HepG2 (cell line): ENCODE data around the gene RAB6B. TPM values are rescaled to one million over a fixed set of nuclear protein-coding genes. Genes with fewer than 3 reads are reported as not detected.

Experiments
- ARHGAP35 ChIP-seq: sonication (generic); formaldehyde crosslinking; IDR thresholded peaks from 2 replicates; pipeline ENCODE4 v1.9.0; 2022; ENCODE audit warnings: mild to moderate bottlenecking, inconsistent platforms, moderate library complexity, missing genetic modification reagents, borderline replicate concordance
- CREB1 ChIP-seq, 2 experiments: fragments of 450-650 bp in 1 of 2; IDR thresholded peaks; 2 replicates each; pipeline ENCODE4 v1.6.1; 2016 to 2017; ENCODE audit warnings: control low read depth in 1 of 2, mild to moderate bottlenecking in 1 of 2, missing compliant biosample characterization in 1 of 2, missing genetic modification characterization in 1 of 2
- EEA1 ChIP-seq: sonication (generic); formaldehyde crosslinking; IDR thresholded peaks from 2 replicates; pipeline ENCODE4 v1.5.1; 2020; ENCODE audit warnings: mild to moderate bottlenecking, missing genetic modification reagents, borderline replicate concordance
- FOSL1 ChIP-seq: sonication (generic); formaldehyde crosslinking; IDR thresholded peaks from 2 replicates; pipeline ENCODE4 v1.9.0; 2021; ENCODE audit warnings: missing genetic modification reagents, borderline replicate concordance
- HOXA3 ChIP-seq: sonication (generic); formaldehyde crosslinking; IDR thresholded peaks from 2 replicates; pipeline ENCODE4 v1.5.0; 2020; ENCODE audit warnings: missing genetic modification reagents
- IKZF4 ChIP-seq: sonication (generic); formaldehyde crosslinking; IDR thresholded peaks from 2 replicates; pipeline ENCODE4 v1.5.1; 2020; ENCODE audit warnings: borderline replicate concordance, mild to moderate bottlenecking, low read depth, missing genetic modification reagents; ENCODE audit errors: not compliant biosample characterization
- ISL2 ChIP-seq: sonication (generic); formaldehyde crosslinking; IDR thresholded peaks from 2 replicates; pipeline ENCODE4 v1.5.0; 2020; ENCODE audit warnings: missing genetic modification reagents
- JUNB ChIP-seq: sonication (generic); formaldehyde crosslinking; IDR thresholded peaks from 2 replicates; pipeline ENCODE4 v1.8.0; 2022; ENCODE audit warnings: missing genetic modification reagents, mild to moderate bottlenecking, borderline replicate concordance
- NR3C1 ChIP-seq: sonication (generic); formaldehyde crosslinking; IDR thresholded peaks from 2 replicates; pipeline ENCODE4 v1.4.0; 2020; ENCODE audit warnings: missing genetic modification reagents
- RAD21 ChIP-seq: fragments of 450-650 bp; formaldehyde crosslinking; IDR thresholded peaks from 2 replicates; pipeline ENCODE4 v1.5.0; 2020; ENCODE audit warnings: mild to moderate bottlenecking
- SOX5 ChIP-seq: IDR thresholded peaks from 2 replicates; pipeline ENCODE4 v1.6.1; 2016; ENCODE audit warnings: borderline replicate concordance
- SP1 ChIP-seq, 2 experiments: fragments of 450-650 bp in 1 of 2; sonication (generic) in 1 of 2; formaldehyde crosslinking in 1 of 2; IDR thresholded peaks; 2 replicates each; pipeline versions ENCODE4 v1.4.0 to v1.6.1; 2016 to 2020; ENCODE audit warnings: missing genetic modification reagents in 1 of 2
- ZFP82 ChIP-seq: sonication (generic); formaldehyde crosslinking; IDR thresholded peaks from 2 replicates; pipeline ENCODE4 v1.5.1; 2020; ENCODE audit warnings: mild to moderate bottlenecking, missing genetic modification reagents, borderline replicate concordance
- ZNF335 ChIP-seq: sonication (generic); formaldehyde crosslinking; IDR thresholded peaks from 2 replicates; pipeline ENCODE4 v1.4.0; 2020; ENCODE audit warnings: missing genetic modification reagents
- ZNF34 ChIP-seq: sonication (generic); formaldehyde crosslinking; IDR thresholded peaks from 2 replicates; pipeline ENCODE4 v1.4.0; 2020; ENCODE audit warnings: mild to moderate bottlenecking, missing genetic modification reagents, borderline replicate concordance
- ZNF557 ChIP-seq: sonication (generic); formaldehyde crosslinking; IDR thresholded peaks from 2 replicates; pipeline ENCODE4 v1.4.0; 2020; ENCODE audit warnings: missing genetic modification reagents
- ZNF780A ChIP-seq: sonication (generic); formaldehyde crosslinking; IDR thresholded peaks from 2 replicates; pipeline ENCODE4 v1.8.0; 2022; ENCODE audit warnings: mild to moderate bottlenecking, missing genetic modification reagents, moderate library complexity
- polyA plus RNA-seq, 8 experiments: library from polyadenylated mRNA; depleted of rRNA in 3 of 8; stranded (reverse) in 7 of 8; unstranded in 1 of 8; fragments of >200 nt; fragmentation: Illumina TruSeq in 4 of 8; extraction: Trizol in 4 of 8; gene quantifications; 2 replicates each; pipeline versions ENCODE4 v1.2.1 to v1.2.3, GENCODE V29; 2011 to 2016; ENCODE audit warnings: low read depth in 4 of 8, missing spikeins in 1 of 8, mixed read lengths in 1 of 8; ENCODE audit not compliant: insufficient read depth in 1 of 8
- total RNA-seq, 5 experiments: library from RNA; depleted of rRNA; stranded (reverse); fragments of >200 nt; fragmentation: Illumina TruSeq; extraction: Trizol; gene quantifications; 2 replicates each; pipeline ENCODE4 v1.2.3, GENCODE V29; 2016; ENCODE audit warnings: low read depth in 1 of 5
- TF ChIP-seq, protein P1 (sequence below): sonication (generic); formaldehyde crosslinking; IDR thresholded peaks from 2 replicates; pipeline ENCODE4 v1.4.0; 2020; ENCODE audit warnings: missing genetic modification reagents, borderline replicate concordance
- TF ChIP-seq, protein P2 (sequence below): sonication (generic); formaldehyde crosslinking; IDR thresholded peaks from 2 replicates; pipeline ENCODE4 v1.4.0; 2020; ENCODE audit warnings: missing genetic modification reagents
- TF ChIP-seq, protein P3 (sequence below): IDR thresholded peaks from 2 replicates; pipeline ENCODE4 v1.6.1; 2016; ENCODE audit warnings: low read depth, borderline replicate concordance

Gene RAB6B
- total and polyA plus RNA-seq, 2 of the 13 experiments (the other 11 are each of a cell fraction or from before 2014, with no cell fraction given): 0.16 TPM; not detected in 1

DNA sequence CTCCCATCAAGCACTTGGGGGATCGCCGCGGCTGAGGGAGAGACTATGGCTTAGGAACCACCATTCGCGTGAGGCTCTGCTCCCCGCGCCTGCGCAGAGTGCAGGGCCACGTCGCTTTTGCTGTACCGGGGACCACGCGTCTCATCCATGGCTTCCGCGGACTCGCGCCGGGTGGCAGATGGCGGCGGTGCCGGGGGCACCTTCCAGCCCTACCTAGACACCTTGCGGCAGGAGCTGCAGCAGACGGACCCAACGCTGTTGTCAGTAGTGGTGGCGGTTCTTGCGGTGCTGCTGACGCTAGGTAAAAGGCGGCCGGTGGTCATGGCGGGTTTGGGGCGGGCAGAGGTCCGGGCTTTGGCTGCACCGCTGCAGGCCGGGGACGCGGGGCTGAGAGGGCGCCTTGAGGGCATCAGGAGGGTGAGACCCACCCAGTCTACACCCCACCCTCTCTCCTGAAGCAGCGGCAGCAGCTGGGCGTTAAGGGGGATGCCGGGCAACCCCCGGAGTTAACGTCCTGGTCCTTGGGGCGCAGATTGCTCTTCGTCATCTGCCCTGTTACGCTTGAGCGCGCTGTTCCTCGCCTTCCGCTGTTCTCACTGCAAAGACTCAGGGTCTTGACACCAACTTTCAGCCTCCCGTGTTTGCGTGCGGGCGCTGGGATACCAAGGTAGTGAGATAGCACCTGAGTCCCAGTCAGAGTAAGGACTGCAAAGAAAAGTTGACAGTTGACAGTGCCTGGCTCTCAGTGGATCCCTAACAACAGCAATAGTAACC, 89.8 kb downstream of the RAB6B start, which contains the start of gene SRPRB (continued):
- TF ChIP-seq, protein P1, sequence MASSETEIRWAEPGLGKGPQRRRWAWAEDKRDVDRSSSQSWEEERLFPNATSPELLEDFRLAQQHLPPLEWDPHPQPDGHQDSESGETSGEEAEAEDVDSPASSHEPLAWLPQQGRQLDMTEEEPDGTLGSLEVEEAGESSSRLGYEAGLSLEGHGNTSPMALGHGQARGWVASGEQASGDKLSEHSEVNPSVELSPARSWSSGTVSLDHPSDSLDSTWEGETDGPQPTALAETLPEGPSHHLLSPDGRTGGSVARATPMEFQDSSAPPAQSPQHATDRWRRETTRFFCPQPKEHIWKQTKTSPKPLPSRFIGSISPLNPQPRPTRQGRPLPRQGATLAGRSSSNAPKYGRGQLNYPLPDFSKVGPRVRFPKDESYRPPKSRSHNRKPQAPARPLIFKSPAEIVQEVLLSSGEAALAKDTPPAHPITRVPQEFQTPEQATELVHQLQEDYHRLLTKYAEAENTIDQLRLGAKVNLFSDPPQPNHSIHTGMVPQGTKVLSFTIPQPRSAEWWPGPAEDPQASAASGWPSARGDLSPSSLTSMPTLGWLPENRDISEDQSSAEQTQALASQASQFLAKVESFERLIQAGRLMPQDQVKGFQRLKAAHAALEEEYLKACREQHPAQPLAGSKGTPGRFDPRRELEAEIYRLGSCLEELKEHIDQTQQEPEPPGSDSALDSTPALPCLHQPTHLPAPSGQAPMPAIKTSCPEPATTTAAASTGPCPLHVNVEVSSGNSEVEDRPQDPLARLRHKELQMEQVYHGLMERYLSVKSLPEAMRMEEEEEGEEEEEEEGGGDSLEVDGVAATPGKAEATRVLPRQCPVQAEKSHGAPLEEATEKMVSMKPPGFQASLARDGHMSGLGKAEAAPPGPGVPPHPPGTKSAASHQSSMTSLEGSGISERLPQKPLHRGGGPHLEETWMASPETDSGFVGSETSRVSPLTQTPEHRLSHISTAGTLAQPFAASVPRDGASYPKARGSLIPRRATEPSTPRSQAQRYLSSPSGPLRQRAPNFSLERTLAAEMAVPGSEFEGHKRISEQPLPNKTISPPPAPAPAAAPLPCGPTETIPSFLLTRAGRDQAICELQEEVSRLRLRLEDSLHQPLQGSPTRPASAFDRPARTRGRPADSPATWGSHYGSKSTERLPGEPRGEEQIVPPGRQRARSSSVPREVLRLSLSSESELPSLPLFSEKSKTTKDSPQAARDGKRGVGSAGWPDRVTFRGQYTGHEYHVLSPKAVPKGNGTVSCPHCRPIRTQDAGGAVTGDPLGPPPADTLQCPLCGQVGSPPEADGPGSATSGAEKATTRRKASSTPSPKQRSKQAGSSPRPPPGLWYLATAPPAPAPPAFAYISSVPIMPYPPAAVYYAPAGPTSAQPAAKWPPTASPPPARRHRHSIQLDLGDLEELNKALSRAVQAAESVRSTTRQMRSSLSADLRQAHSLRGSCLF (CRISPR knock-in tag): no peak
- TF ChIP-seq JUNB (CRISPR knock-in tag) (no peak), ZNF780A (CRISPR knock-in tag) (no peak), FOSL1 (CRISPR knock-in tag) (peak; percentile 18; the same call in 1 of the 2 replicates), RAD21 (CRISPR knock-in tag) (0 out of 2 replicates have a peak, but pooled peaks have one; percentile 18), CREB1 (IDR thresholded peaks at IDR 0.05) (no peak), CREB1 (CRISPR knock-in tag; IDR thresholded peaks at IDR 0.05) (peak; percentile 58; the same call in 1 of the 2 replicates), ZFP82 (CRISPR knock-in tag) (no peak), EEA1 (CRISPR knock-in tag) (no peak), SP1 (IDR thresholded peaks at IDR 0.05) (no peak), SP1 (CRISPR knock-in tag; IDR thresholded peaks at IDR 0.05) (no peak), ZNF557 (CRISPR knock-in tag) (peak; percentile 79; the same call in 1 of the 2 replicates), ZNF335 (CRISPR knock-in tag) (0 out of 2 replicates have a peak, but pooled peaks have one; percentile 18), HOXA3 (peak; percentile 93), IKZF4 (peak; percentile 73), SOX5 (peak; percentile 36; the same call in 1 of the 2 replicates), NR3C1 (no peak), ARHGAP35 (CRISPR knock-in tag) (peak; percentile 69; the same call in 1 of the 2 replicates), ISL2 (peak; percentile 68; the same call in 1 of the 2 replicates), ZNF34 (CRISPR knock-in tag) (0 out of 2 replicates have a peak, but pooled peaks have one; percentile 73)
- TF ChIP-seq, protein P2, sequence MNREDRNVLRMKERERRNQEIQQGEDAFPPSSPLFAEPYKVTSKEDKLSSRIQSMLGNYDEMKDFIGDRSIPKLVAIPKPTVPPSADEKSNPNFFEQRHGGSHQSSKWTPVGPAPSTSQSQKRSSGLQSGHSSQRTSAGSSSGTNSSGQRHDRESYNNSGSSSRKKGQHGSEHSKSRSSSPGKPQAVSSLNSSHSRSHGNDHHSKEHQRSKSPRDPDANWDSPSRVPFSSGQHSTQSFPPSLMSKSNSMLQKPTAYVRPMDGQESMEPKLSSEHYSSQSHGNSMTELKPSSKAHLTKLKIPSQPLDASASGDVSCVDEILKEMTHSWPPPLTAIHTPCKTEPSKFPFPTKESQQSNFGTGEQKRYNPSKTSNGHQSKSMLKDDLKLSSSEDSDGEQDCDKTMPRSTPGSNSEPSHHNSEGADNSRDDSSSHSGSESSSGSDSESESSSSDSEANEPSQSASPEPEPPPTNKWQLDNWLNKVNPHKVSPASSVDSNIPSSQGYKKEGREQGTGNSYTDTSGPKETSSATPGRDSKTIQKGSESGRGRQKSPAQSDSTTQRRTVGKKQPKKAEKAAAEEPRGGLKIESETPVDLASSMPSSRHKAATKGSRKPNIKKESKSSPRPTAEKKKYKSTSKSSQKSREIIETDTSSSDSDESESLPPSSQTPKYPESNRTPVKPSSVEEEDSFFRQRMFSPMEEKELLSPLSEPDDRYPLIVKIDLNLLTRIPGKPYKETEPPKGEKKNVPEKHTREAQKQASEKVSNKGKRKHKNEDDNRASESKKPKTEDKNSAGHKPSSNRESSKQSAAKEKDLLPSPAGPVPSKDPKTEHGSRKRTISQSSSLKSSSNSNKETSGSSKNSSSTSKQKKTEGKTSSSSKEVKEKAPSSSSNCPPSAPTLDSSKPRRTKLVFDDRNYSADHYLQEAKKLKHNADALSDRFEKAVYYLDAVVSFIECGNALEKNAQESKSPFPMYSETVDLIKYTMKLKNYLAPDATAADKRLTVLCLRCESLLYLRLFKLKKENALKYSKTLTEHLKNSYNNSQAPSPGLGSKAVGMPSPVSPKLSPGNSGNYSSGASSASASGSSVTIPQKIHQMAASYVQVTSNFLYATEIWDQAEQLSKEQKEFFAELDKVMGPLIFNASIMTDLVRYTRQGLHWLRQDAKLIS (CRISPR knock-in tag): no peak
- TF ChIP-seq, protein P3, sequence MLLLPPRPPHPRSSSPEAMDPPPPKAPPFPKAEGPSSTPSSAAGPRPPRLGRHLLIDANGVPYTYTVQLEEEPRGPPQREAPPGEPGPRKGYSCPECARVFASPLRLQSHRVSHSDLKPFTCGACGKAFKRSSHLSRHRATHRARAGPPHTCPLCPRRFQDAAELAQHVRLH (CRISPR knock-in tag): no peak
